Measurements from ENCODE around the gene ALDH1A2.

GRCh38 chr15:57924598-57924997 is 140.9 kb downstream of the ALDH1A2 start:
- TF ChIP-seq CTCF (IDR thresholded peaks at IDR 0.05) (no peak), POLR2AphosphoS5 (IDR thresholded peaks at IDR 0.05; ENCODE audit: insufficient read depth in 1 of 2, low read depth in 1 of 2) (no peak)
